Activated CD4-positive, alpha-beta T cell treated with anti-CD3 and anti-CD28 coated beads, Interleukin-2, amount 50 U/mL, for 16 hours (primary cell): Measurements from ENCODE around the gene ASPRV1.

Source experiments
- DNase-seq: peaks from one replicate; pipeline ENCODE4 v3.0.0-alpha.2; 2020

Gene ASPRV1

DNA sequence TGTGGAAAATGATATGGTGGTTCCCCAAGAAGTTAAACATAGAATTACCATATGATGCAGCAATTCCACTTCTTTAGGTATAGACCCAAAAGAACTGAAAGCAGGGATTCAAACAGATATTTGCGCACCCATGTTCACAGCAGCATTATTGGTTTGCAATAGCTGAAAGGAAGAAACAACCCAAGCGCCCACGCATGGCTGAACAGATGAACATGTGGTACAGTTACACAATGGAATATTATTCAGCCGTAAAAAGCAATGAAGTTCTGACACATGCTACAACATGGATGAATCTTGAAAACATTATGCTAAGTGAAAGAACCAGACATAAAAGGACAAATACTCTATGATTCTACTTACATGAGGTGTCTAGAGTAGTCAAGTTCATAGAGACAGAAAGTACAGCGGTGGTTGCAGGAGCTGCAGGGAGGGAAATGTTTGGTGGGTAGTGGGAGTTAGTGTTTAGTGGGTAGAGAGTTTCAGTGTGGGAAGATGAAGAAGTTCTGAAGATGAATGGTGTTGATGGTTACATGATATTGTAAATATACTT, 26.7 kb upstream of the ASPRV1 start:
- DNase-seq: no peak

- no peak for DNase-seq
Measured at GRCh38 chr2:69986691-69987090, 25.3 kb upstream of the ASPRV1 start.

GRCh38 chr2:69985688-69986087, 24.3 kb upstream of the ASPRV1 start:
- DNase-seq: no peak

- no peak for DNase-seq
Measured at GRCh38 chr2:69985216-69985615, 23.8 kb upstream of the ASPRV1 start.

DNA sequence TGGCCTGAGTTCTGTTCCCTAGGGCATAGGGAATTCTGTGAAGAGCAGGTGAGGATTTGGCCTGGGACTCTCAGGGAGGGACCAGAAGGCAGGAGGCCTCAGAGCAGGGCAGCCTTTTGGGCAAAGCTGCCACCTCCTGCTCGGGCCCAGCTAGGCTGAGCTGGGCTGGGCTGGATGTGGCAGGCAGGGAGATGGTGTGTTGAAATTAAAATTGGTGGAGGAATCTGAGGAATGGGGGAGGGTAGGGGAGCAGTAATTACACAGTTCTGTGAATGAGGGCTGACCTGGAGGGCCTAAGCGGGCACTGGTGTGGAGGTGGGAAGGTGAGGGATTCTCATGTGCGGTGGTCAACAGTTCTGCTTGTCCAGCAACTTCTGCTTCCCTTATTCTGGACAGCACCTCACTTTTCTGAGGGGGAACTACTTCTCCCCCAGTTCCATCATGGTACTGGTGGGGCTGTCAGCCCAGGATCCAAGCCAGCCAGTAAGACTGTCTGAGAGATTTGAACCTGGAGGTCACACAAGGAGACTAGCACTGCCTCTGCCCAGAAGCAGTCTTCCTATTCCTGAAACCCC, 22.0 kb upstream of the ASPRV1 start:
- DNase-seq: no peak

DNA sequence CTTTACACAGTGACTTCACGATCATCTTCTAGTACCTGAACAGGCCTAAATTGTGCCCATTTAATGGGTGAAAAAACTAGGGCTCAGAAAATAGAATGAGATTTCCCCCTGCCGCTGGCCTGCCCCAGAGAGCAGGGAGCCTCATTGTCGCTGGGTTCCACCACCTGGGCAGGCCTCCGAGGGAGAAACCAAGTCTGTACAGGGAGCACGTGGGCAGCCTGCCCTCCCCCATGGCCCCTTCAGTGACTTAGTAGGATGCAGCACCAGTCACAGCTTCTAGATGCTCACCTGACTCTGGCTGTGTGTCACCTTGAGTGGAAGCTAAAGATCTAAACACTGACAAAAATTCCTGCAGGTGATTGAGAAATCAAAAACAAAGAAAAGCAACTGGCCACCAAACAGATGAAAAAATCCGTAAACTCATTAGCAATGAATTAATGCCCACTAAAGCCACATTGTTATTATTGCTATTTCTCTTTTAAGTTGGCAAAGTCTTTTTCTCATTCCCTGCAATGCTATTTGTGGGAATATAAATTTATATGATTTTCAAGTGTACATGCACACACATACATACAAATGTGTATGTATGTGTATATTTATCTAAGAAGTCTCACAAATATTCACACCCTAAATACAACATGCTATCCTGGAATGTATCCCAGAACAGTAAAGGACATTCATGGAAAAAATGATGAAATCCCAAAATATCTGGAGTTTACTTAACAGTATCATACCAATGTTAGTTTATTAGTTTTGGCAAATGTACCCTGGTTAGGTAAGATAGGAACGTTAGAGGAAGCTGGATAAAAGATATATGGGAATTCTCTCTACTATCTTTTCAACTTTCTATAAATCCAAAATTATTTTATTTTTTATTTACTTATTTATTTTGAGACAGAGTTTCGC, 18.7 kb upstream of the ASPRV1 start:
- no peak for DNase-seq

GRCh38 chr2:69977906-69978482, 16.6 kb upstream of the ASPRV1 start:
- no peak for DNase-seq

- no peak for DNase-seq
Measured at GRCh38 chr2:69977186-69977585, 15.8 kb upstream of the ASPRV1 start.

DNA sequence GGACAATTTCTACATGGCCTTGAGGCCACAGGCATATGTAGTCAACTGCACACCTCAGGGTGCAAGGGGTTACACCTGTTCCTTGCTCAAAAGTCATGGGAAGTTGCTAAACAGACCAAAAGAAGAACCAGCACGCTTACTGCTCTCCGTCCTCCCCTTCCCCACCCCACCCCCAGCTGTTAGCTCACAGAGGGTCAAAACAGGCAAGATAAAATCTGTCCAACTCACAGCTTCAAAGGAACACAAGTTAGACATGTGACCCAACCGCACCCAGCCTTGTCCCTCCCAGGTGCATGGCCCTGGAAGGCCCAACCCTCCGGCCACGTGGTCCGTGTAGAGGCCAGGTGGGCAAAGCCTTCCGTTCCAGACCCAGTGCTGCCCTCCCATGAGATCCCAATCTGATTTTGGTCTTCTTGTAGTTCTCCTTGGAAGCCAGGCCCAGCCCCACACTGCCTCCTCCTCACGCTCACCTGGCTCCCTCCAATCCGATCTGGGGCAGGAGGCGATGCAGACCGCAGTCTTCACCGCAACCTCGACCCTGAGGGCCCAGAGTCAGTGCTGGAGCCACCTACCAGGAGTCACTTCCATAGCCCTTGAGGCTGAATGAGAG, 14.5 kb upstream of the ASPRV1 start:
- no peak for DNase-seq

- no peak for DNase-seq
Measured at GRCh38 chr2:69975136-69975852, 13.9 kb upstream of the ASPRV1 start.

DNA sequence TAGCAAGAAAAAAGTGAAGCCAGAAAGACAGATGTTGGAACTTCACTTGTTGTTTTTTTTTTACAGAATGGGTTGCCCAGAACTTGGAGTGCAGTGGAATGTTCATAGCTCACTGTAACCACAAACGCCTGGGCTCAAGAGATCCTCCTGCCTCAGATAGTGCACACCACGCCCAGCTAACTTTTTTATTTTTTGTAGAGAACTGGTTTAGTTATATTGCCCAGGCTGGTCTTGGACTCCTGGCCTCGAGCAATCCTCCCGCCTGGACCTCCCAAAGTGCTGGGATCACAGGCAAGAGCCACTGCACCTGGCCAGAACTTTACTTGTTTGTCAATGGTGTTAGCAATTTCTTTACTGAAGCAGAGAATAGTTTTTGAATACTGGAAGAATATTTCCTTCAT, 11.9 kb upstream of the ASPRV1 start:
- DNase-seq: no peak

DNA sequence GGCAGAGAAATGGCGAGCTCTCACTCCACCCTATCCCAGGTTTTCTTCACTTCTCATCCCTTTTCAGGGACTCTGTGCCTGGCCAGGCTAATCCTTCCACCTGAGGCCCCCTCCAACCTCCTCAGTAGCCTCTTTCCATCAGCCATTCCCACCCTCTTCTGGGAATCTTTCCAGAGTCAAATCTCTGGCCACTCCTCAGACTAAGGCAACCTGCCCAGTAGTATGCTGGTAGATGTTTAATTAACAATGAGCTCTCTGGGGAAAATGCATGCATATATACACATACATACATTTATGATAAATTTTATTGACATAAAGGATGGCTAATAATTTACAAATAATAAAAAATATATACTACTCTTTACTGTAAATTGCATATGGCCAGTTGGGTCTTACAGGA, 11.4 kb upstream of the ASPRV1 start:
- DNase-seq: no peak

GRCh38 chr2:69969991-69970390, 8.6 kb upstream of the ASPRV1 start:
- no peak for DNase-seq

DNA sequence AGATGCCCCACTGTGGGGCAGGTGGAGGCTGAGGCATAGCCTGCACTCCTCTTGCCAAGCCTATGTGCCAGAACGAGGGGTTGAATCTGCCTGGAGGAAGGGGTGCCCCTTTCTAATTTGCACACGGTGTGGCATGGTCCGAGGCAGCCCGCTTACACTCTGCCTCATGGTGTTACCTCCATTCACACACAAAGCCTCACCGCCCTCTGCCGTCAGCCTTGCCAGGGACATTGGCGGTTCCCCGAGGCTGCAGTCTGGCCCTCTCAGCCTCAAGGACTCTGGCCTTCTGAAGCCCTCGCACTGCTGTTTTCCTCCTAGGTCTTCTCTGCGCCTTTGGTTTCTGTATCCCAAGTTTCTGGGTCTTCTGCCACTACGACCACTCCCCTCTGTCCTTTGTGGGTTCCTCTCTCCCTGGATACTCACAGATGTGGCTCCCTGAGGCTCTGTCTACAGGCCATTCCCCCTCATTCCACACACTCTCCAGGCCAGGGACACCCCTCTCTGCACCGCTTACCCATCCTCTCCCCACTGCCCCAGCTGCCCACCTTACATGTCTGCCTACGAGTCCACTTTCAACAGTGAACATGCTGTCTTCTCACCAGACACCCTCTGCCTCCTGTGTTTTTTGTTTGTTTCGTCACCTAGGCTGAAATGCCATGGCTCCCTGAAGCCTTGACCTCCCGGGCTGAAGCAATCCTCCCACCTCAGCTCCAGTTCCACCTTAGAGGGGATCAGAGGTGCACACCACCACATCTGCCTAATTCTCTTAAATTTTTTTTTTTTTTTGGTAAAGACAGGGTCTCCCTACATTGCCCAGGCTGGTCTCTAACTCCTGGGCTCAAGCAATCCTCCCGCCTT, 7.9 kb upstream of the ASPRV1 start:
- no peak for DNase-seq

DNA sequence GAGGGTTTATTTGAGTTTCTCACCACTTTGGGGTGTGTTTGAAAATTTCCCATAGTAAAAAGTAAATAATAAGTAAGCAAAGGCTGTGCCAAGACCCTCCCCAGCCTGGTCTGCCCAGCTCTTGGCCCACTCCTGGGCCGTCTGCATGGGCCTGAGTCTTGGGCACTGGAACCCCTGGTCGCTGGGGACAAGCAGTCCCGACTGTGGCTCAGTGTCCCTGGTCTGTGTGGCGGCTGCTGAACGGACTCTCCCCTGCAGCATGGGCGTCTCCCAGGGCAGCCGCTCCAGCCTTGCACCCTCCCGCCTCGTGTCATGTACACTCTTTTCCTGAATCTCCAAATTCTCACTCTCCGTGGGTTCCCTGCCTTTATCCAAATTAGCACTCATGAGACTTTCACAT, 7.2 kb upstream of the ASPRV1 start:
- DNase-seq: no peak

DNA sequence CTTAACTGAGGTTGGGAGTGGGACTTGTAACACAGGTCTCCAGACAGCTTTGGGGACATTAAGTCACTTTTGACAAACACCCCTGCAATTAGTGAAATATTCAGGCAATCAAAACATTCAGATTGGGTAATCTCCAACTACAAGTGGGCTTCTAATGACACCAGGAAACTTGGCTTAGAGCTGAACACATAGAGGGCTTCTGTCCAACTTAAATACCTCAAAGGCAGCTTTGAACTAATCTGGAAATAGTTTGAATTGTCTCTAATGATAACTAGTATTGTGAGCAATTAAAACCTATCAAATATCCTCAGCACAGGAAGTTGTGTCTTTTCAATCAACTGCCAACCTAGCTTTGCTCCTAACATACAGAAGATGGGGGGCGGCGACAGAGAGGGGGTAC, 5.1 kb upstream of the ASPRV1 start:
- no peak for DNase-seq

- no peak for DNase-seq
Measured at GRCh38 chr2:69965756-69966445, 4.5 kb upstream of the ASPRV1 start.

DNA sequence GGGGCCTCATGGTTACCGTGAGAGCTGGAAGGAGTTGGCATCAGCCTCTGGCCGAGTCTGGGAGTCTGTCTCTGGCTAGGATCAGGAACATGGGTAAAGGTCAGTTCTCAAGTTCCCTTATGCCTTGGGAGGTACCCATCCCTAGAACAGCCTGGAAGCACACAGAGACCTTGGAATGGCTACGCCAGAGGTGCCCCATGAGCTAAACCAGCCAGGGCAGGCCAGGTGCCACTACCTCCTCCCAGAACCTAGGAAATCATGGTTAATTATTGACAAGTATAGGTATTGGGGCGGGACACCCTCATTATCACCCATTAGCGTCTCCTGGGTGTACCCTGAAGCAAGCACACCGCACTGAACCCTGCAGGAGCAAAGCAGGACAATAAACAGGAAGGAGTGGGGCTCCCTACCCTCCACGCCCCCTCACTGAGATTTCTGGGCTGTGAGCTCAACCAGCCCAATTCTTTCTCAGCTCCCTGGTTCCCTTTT, 3.0 kb upstream of the ASPRV1 start:
- DNase-seq: no peak

- DNase-seq: no peak
Measured at GRCh38 chr2:69962986-69963730, 1.7 kb upstream of the ASPRV1 start.

GRCh38 chr2:69960821-69961220, 610 bp downstream of the ASPRV1 start:
- no peak for DNase-seq
